NCI-H510A treated with DMSO at 0.1 percent for 48 hours (cell line): ENCODE data around the gene ATP5PB.

Experiments
- DNase-seq: peaks from one replicate; lab custom pipeline; 2025; lab: John Stamatoyannopoulos, UW

Gene ATP5PB

GRCh38 chr1:111476214-111476613 lies 26.9 kb downstream of the ATP5PB start:
- DNase-seq = no peak

GRCh38 chr1:111476761-111477309 lies 27.6 kb downstream of the ATP5PB start:
- no peak for DNase-seq

GRCh38 chr1:111480674-111481073 lies 31.4 kb downstream of the ATP5PB start:
- DNase-seq = no peak

- peak; percentile 44 for DNase-seq
Measured at GRCh38 chr1:111481387-111482221, 32.3 kb downstream of the ATP5PB start.

GRCh38 chr1:111483166-111483565 lies 33.9 kb downstream of the ATP5PB start:
- DNase-seq = no peak

GRCh38 chr1:111483876-111484275 lies 34.6 kb downstream of the ATP5PB start:
- no peak for DNase-seq

DNA sequence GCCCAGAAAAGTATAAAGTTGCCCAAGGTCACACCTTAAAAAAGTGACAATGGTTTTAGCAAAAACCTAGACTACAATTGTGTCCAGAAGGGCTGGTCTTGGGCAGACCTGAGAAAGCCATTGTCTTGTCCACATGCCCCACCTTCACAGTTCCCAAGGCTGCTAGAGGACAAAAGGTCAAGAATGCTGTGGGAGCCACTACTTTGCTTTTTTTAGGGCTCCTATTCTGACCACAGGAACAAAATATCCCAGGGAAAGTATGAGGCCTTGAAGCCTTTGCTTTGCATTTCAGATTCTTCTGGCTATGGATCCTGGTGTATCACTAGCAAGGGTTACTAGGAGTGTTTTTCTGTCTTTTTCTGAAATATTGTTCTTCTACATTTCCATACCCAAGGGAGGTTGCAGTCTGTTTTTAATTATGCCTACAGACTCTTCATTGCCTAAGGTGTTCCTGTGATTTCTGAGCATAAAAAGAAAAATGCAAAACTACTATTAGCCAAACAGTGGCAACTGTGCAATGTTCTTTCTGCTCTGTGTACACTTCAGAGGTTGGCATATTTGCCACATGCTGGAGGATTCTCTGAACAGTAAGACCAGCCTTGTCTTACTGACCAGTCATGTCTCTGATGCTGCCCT lies 35.2 kb downstream of the ATP5PB start:
- DNase-seq = no peak

DNA sequence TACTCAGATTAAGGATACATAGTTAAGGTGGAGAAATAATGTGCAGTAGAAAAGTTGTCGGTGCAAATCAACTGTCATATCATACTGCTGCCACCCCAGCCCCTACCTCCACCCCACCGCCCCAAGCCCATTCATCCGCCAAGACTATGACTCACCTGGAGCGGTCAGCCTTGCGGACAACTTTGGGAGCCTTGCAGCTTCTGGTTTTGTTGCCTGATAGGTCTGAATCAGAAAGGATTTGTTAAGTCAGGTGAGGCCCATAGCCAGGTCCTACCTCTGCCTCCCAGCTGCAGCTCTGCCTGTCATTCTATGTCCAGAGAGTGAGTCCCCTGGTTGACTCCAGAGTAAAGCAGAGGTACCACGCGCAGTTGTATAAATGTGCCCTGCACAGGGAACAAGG lies 37.2 kb downstream of the ATP5PB start:
- DNase-seq = no peak

DNA sequence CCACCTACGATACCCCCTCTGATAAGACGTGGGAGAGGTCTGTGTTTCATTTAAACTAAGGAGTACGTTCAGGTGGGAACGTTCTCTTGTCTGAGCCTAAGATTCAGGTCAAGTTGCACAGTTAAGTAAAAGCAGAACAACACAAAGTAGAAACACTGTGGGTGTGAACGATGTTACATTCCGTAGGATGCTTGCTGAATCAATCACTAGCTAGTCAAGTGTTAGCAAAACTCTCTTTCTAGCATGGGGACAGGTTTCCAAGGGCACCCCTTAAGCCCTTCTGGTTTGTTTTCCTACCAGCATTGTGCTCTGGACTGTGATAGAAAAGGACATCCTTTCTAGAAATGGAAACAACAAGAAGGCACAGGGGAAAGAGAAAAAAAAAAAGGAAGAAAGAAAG lies 37.9 kb downstream of the ATP5PB start:
- no peak for DNase-seq

- no peak for DNase-seq
Measured at GRCh38 chr1:111488669-111489068, 39.4 kb downstream of the ATP5PB start.

DNA sequence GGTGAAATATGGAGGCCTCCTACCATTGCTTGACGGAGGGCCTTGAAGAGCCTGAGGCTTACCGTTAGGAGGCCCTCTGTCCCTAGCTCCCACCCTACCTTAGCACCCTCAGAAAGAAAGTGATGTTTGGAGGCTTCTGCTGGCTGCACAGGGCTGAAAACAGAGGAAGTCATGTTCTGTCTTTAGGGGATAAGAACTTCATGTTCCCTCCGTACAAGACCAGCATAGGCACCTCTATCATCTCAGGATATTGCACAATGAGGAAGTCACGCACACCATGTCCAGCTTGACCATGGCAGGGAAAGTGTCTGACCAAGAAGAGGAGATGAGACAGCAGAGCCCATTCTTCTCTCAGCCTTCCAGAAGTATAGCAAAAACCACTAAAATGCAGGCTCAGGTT lies 40.3 kb downstream of the ATP5PB start:
- no peak for DNase-seq

GRCh38 chr1:111490220-111490619 lies 41.0 kb downstream of the ATP5PB start:
- DNase-seq = no peak

GRCh38 chr1:111491070-111491469 lies 41.8 kb downstream of the ATP5PB start:
- no peak for DNase-seq

DNA sequence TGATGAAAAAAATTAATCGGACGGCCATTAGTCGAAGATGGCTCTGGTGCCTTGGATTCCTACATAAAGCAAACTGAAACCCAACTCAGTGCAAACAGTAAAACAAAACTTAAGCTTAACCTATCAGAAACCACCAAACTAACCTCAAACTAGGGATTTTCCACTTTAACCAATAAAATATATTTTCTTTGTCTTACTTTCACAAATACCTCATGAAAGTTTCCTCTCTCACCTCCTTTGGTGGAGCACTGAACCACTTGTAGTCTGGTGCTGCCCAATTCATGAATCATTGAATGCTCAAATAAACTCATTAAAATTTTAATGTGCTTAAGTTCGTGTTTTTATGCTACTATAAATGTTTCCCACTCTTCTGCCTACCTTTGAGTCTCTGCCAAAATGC lies 47.1 kb downstream of the ATP5PB start:
- no peak for DNase-seq

- DNase-seq = no peak
Measured at GRCh38 chr1:111497592-111497991, 48.3 kb downstream of the ATP5PB start.

GRCh38 chr1:111499026-111499785 lies 49.9 kb downstream of the ATP5PB start:
- DNase-seq = no peak

GRCh38 chr1:111501645-111502044 lies 52.4 kb downstream of the ATP5PB start:
- no peak for DNase-seq

GRCh38 chr1:111503585-111504060 lies 54.4 kb downstream of the ATP5PB start, which contains the start of the genes ADORA3 and TMIGD3:
Gene ADORA3 (minus strand): TSS chr1:111503633. CDS start chr1:111503354, 279 bp downstream.
Gene TMIGD3 (minus strand): TSS chr1:111503633. CDS start chr1:111503354, 279 bp downstream.
- DNase-seq = no peak

DNA sequence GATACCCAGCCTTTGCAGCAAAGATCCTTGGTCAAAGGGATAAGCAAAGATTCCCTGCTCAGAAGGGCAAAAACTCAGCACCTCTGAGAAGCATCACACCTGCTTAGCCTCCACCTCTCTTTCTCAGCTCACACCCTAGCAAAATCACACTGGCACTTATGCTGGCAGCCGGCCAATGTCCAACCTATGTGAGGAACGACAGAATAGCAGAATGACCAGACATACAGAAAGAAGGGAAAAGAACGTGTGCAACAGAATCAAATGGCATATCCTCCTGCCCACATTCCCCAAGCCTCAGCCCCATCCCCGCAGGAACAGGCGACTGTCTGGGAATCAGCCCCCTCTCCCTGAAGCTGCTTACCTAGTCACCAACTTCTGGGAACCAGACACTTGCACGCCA lies 54.8 kb downstream of the ATP5PB start:
- no peak for DNase-seq

DNA sequence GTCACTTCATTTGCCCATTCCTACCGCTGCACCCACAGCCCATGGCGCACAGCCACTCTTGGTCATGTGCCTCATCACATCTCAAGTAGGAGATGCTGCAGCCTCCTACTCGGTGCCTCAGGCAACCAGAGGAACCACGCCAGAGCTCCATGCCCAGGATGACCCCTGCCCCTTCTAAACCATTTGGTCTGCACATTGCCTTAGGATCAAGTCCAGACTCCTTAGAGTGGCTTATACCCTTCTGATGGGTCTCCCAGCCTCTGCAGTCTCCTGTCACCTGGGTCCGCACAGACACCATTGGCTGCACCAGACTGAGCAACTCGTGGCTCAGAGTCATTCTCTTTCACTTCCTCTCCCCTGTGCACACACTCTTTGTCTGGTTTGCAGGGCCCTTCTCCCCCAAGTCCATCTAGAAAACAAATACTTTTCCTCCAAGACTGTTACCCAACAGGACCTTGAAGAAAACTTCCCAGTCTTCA lies 56.4 kb downstream of the ATP5PB start:
- no peak for DNase-seq

DNA sequence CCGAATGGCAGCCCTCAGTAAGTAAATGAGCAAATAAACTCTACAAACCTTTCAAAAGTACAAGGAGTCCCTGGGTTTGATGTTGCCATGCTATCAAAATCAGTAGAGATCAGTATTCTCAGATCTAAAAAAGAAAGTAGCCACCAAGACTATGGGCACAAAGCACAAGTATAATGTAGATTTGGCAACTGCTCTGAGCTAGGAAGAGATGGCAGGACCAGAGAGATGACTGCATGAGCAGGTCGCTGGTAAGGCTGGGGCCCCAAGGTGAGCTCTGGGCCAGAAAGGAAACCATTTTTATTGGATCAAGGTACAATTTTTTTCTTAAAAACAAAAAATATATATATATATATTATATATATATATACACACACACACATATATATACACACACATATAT lies 57.3 kb downstream of the ATP5PB start:
- DNase-seq = no peak
